K562 (cell line): ENCODE results near the gene HCAR1. TPM values are rescaled to one million over a fixed set of nuclear protein-coding genes. Genes with fewer than 3 reads are reported as not detected.

Experiments
- ATAC-seq: fragments of 200-7000 bp; cut with Tn5 transposase; 3 replicates; pipeline ENCODE4 v1.9.1; 2020; ENCODE audit warnings: moderate library complexity
- BruUV-seq: library from RNA; stranded (reverse); fragments of 400-500 nt; replicated peaks from 2 replicates; lab custom pipeline; 2021; lab: Mats Ljungman, UMichigan
- CTCF ChIA-PET: fragments of 300-600 bp; formaldehyde crosslinking; extraction: SDS; loops from one replicate; lab custom pipeline; 2021; ENCODE audit warnings: low intra/inter-chr PET ratio; lab: Yijun Ruan, JAX
- POLR2A ChIA-PET: fragments of 300-600, 350-650 bp; sonication (Branson Sonifier 250); formaldehyde crosslinking; extraction: SDS; loops from one replicate; lab custom pipeline; 2021; ENCODE audit warnings: antibody characterized with exemption, inconsistent platforms; lab: Yijun Ruan, JAX
- DNase-seq, 4 experiments: peaks; one replicate each; pipeline versions ENCODE4 v3.0.0 to v3.0.0-alpha.2; 2011 to 2018; ENCODE audit warnings: low spot score in 3 of 4, mixed read lengths in 3 of 4; ENCODE audit errors: extremely low read depth in 1 of 4
- FAIRE-seq: peaks from 2 replicates; lab custom pipeline; 2011; peaks lifted over from hg19 to GRCh38; lab: Jason Lieb, UNC
- H2AFZ ChIP-seq: 2 replicates; pipeline ENCODE4 v1.6.0; 2011; ENCODE audit warnings: low read depth, low read length, control low read depth, inconsistent platforms
- H3K27ac ChIP-seq: fragments of 200-600 bp; 3 replicates; pipeline ENCODE4 v1.8.0; 2011; ENCODE audit warnings: low read depth, mild to moderate bottlenecking, control low read depth, inconsistent platforms, low read length, moderate library complexity, mixed read lengths; ENCODE audit errors: extremely low read depth
- H3K27me3 ChIP-seq, 2 experiments: fragments of 300-600 bp in 1 of 2; 2 replicates in 1 of 2; 3 replicates in 1 of 2; pipeline versions ENCODE4 v1.6.0 to v1.8.0; 2011; ENCODE audit warnings: inconsistent platforms in 2 of 2, low read length in 2 of 2, mild to moderate bottlenecking in 1 of 2, mixed read lengths in 1 of 2, moderate library complexity in 1 of 2; ENCODE audit not compliant: control insufficient read depth in 2 of 2, insufficient read depth in 2 of 2
- H3K36me3 ChIP-seq: fragments of 300-600 bp; 3 replicates; pipeline ENCODE4 v1.8.0; 2011; ENCODE audit warnings: mild to moderate bottlenecking, low read length, inconsistent platforms; ENCODE audit not compliant: control insufficient read depth, insufficient read depth
- H3K4me1 ChIP-seq, 2 experiments: fragments of 200-600 bp in 1 of 2; replicated peaks in 1 of 2; 2 replicates in 1 of 2; 3 replicates in 1 of 2; pipeline versions ENCODE4 v1.5.1 to v1.8.0; 2011; ENCODE audit warnings: inconsistent platforms in 2 of 2, low read length in 2 of 2, mild to moderate bottlenecking in 1 of 2, mixed read lengths in 1 of 2, moderate library complexity in 1 of 2; ENCODE audit not compliant: control insufficient read depth in 2 of 2, insufficient read depth in 2 of 2
- H3K4me2 ChIP-seq: 2 replicates; pipeline ENCODE4 v1.6.1; 2011; ENCODE audit warnings: low read length, control low read depth, inconsistent platforms, mixed read lengths; ENCODE audit not compliant: insufficient read depth
- H3K4me3 ChIP-seq: fragments of 200-600 bp; sonication (generic), shearing (Covaris generic); 2 replicates; pipeline ENCODE4 v1.5.1; 2016; ENCODE audit warnings: control low read depth, inconsistent platforms
- H3K79me2 ChIP-seq: fragments of 200-600 bp; 3 replicates; pipeline ENCODE4 v1.8.0; 2011; ENCODE audit warnings: low read length, inconsistent platforms; ENCODE audit not compliant: control insufficient read depth, insufficient read depth
- H3K9ac ChIP-seq, 2 experiments: 2 replicates each; pipeline versions ENCODE4 v1.6.0 to v1.6.1; 2011; ENCODE audit warnings: low read depth in 2 of 2, low read length in 2 of 2, control low read depth in 1 of 2, inconsistent platforms in 1 of 2, mild to moderate bottlenecking in 1 of 2, mixed read lengths in 1 of 2; ENCODE audit not compliant: insufficient read depth in 1 of 2
- H3K9me1 ChIP-seq: one replicate; pipeline ENCODE4 v1.6.0; 2011; ENCODE audit warnings: inconsistent platforms, mild to moderate bottlenecking, low read length, moderate library complexity; ENCODE audit not compliant: control insufficient read depth, insufficient read depth
- H3K9me3 ChIP-seq: replicated peaks from 2 replicates; pipeline ENCODE4 v1.5.1; 2011; ENCODE audit warnings: low read depth, low read length, inconsistent platforms; ENCODE audit not compliant: control insufficient read depth, insufficient read depth
- H4K20me1 ChIP-seq: replicated peaks from 2 replicates; pipeline ENCODE4 v1.6.1; 2011; ENCODE audit warnings: low read length, inconsistent platforms, mixed read lengths; ENCODE audit not compliant: control insufficient read depth, insufficient read depth
- HEY1 ChIP-seq: fragments of 250-450 bp; sonication (Bioruptor Pico); IDR thresholded peaks from 2 replicates; pipeline ENCODE4 v1.5.0; 2020; ENCODE audit warnings: mild to moderate bottlenecking, moderate library complexity, borderline replicate concordance
- HMGXB4 ChIP-seq: sonication (generic); formaldehyde crosslinking; IDR thresholded peaks from 2 replicates; pipeline ENCODE4 v1.8.1; 2023; ENCODE audit warnings: mild to moderate bottlenecking, missing genetic modification reagents
- JUNB ChIP-seq: fragments of 450-650 bp; formaldehyde crosslinking; conservative IDR thresholded peaks from 2 replicates; pipeline ENCODE4 v1.4.0; 2020; ENCODE audit warnings: mild to moderate bottlenecking
- L3MBTL2 ChIP-seq: fragments of 450-650 bp; IDR thresholded peaks from 2 replicates; pipeline ENCODE4 v1.6.1; 2016; ENCODE audit warnings: mild to moderate bottlenecking, moderate library complexity
- PPARD ChIP-seq: fragments of 250-450 bp; sonication (Bioruptor Pico); IDR thresholded peaks from 2 replicates; pipeline ENCODE4 v1.8.0; 2022; ENCODE audit warnings: inconsistent platforms, mild to moderate bottlenecking, moderate library complexity
- SMARCC2 ChIP-seq: fragments of 450-650 bp; IDR thresholded peaks from 2 replicates; pipeline ENCODE4 v1.6.1; 2017; ENCODE audit warnings: antibody characterized with exemption, moderate library complexity, mild to moderate bottlenecking, low read depth
- TCF7 ChIP-seq: sonication (generic); IDR thresholded peaks from 2 replicates; pipeline ENCODE4 v1.6.1; 2016; ENCODE audit warnings: antibody characterized with exemption, borderline replicate concordance
- TEAD4 ChIP-seq, 2 experiments: sonication (generic) in 1 of 2; formaldehyde crosslinking in 1 of 2; IDR thresholded peaks; 2 replicates each; pipeline versions ENCODE4 v1.6.1 to v1.8.0; 2012 to 2022; ENCODE audit warnings: borderline replicate concordance in 1 of 2, inconsistent platforms in 1 of 2, low read length in 1 of 2, mild to moderate bottlenecking in 1 of 2, missing genetic modification reagents in 1 of 2
- ZBTB9 ChIP-seq: fragments of 450-650 bp; formaldehyde crosslinking; IDR thresholded peaks from 2 replicates; pipeline ENCODE4 v1.4.0; 2020; ENCODE audit warnings: mild to moderate bottlenecking, moderate library complexity
- ZNF197 ChIP-seq: fragments of 200-800 bp; sonication (Bioruptor generic); IDR thresholded peaks from 2 replicates; pipeline ENCODE4 v1.6.1; 2016; ENCODE audit warnings: low read depth, missing genetic modification characterization, missing compliant biosample characterization
- WGBS: fragments of 100-300 bp; shearing (Covaris generic); methylation state at CpG from one replicate; pipeline ENCODE4 v1.1.6; 2016; ENCODE audit warnings: low coverage, mixed read lengths; ENCODE audit not compliant: insufficient coverage; ENCODE audit errors: missing lambda C conversion rate; 5-methylcytosine and 5-hydroxymethylcytosine counted together
- in situ Hi-C: fragments of 300-500 bp; cut with MboI; formaldehyde crosslinking; loops from 4 replicates; pipeline ENCODE4 v1.15.0; 2018; ENCODE audit warnings: inconsistent platforms, mixed read lengths
- intact Hi-C: fragments of 100-400 bp; cut with micrococcal nuclease; formaldehyde crosslinking; loops from 2 replicates; pipeline ENCODE4 v1.14.2; 2022
- polyA plus RNA-seq, 8 experiments: library from polyadenylated mRNA; depleted of rRNA in 4 of 8; stranded (reverse) in 5 of 8; unstranded in 3 of 8; fragments of >200 nt; fragmentation: Nextera tagmentation in 2 of 8; fragmentation: Illumina TruSeq in 1 of 8; extraction: Ambion mirVana in 2 of 8; extraction: Trizol in 1 of 8; gene quantifications; 2 replicates each; pipeline versions ENCODE4 v1.2.1 to v1.2.3, GENCODE V29; 2011 to 2014; ENCODE audit warnings: inconsistent platforms in 1 of 8, missing spikeins in 1 of 8
- total RNA-seq, 7 experiments: library from RNA; depleted of rRNA in 6 of 7; stranded (reverse); fragments of >200 nt in 6 of 7; fragmentation: Illumina TruSeq in 2 of 7; extraction: Trizol in 2 of 7; gene quantifications; 2 replicates each; pipeline versions ENCODE4 v1.2.1 to v1.2.3, GENCODE V29; 2011 to 2021; ENCODE audit warnings: low replicate concordance in 1 of 7

Gene HCAR1
- total and polyA plus RNA-seq, 9 of the 15 experiments (the other 6 are each of a cell fraction or from before 2014, with no cell fraction given) = not detected

- no peak for DNase-seq
- H2AFZ ChIP-seq = no peak overlapping the region
- in situ Hi-C loops (no loop called here), intact Hi-C loops (no loop called here)
- no peaks in the 10 kb centered on the region for H3K9me1 ChIP-seq
- BruUV-seq = no TSS peak
- no peaks in the 10 kb centered on the region for H3K9me3 ChIP-seq
- no peak overlapping the region for H3K4me3 ChIP-seq
- FAIRE-seq = no peak
- POLR2A ChIA-PET = no interaction called here
- ATAC-seq = no peak
- no peak overlapping the region for H3K27ac ChIP-seq
- WGBS = 21% methylated on average over 25 of the region's 27 CpGs
- no peak overlapping the region for H3K4me2 ChIP-seq
- TF ChIP-seq HEY1 (CRISPR knock-in tag) (no peak), TEAD4 (IDR thresholded peaks at IDR 0.05; ENCODE audit: low read length) (no peak), TEAD4 (CRISPR knock-in tag; IDR thresholded peaks at IDR 0.05; ENCODE audit: borderline replicate concordance) (no peak), PPARD (CRISPR knock-in tag) (no peak), L3MBTL2 (no peak), HMGXB4 (CRISPR knock-in tag) (no peak), ZNF197 (CRISPR knock-in tag) (no peak), ZBTB9 (CRISPR knock-in tag) (no peak), SMARCC2 (no peak), TCF7 (no peak), JUNB (CRISPR knock-in tag) (no peak)
- TF ChIP-seq, all 486 proteins: peak for 0
- Histone ChIP-seq H3K36me3 (no peaks in the 10 kb centered on the region), H3K27me3 (peaks cover 29 to 44% of the 10 kb centered on the region in 2 experiments), H4K20me1 (peaks cover 3% of the 10 kb centered on the region; the same call in 1 of the 2 replicates), H3K9ac (peak overlapping the region in 1 of 2 experiments; percentile 62; a peak in 2 of 4 replicates), H3K79me2 (no peaks in the 10 kb centered on the region), H3K4me1 (peaks cover 8 to 9% of the 10 kb centered on the region in 2 experiments; a peak in 3 of 5 replicates)
- CTCF ChIA-PET = no interaction called here
Observed at GRCh38 chr12:122729583-122730214, 945 bp downstream of the HCAR1 start.
